WTC11 (cell line): ENCODE data around the gene CEP57. TPM values are rescaled to one million over a fixed set of nuclear protein-coding genes. Genes with fewer than 3 reads are reported as not detected.

Experiments used
- ATAC-seq: fragments of 200-7000 bp; cut with Tn5 transposase; 2 replicates; pipeline ENCODE4 v1.10.0; 2021; ENCODE audit warnings: mild to moderate bottlenecking, moderate library complexity
- CTCF ChIA-PET: fragments of 300-600 bp; sonication (Branson Sonifier 250); formaldehyde crosslinking; loops from one replicate; lab custom pipeline; 2021; ENCODE audit warnings: antibody characterized with exemption; lab: Charles Lee
- POLR2A ChIA-PET: fragments of 350-600 bp; sonication (Branson Sonifier 250); formaldehyde crosslinking; loops from one replicate; lab custom pipeline; 2021; ENCODE audit warnings: antibody characterized with exemption; lab: Charles Lee
- DNase-seq: peaks from one replicate; pipeline ENCODE4 v3.0.0; 2021; ENCODE audit warnings: low spot score
- H3K27ac Mint-ChIP-seq: 2 replicates; pipeline ENCODE4 v1.8.0; 2021; ENCODE audit warnings: mixed read lengths
- H3K27me3 Mint-ChIP-seq: 2 replicates; pipeline ENCODE4 v1.8.0; 2021; ENCODE audit warnings: low read depth, mild to moderate bottlenecking, moderate library complexity, mixed read lengths
- H3K36me3 Mint-ChIP-seq: 2 replicates; pipeline ENCODE4 v1.8.0; 2021; ENCODE audit warnings: mixed read lengths
- H3K4me1 Mint-ChIP-seq: 2 replicates; pipeline ENCODE4 v1.8.0; 2022; ENCODE audit warnings: mixed read lengths
- H3K4me3 Mint-ChIP-seq: 2 replicates; pipeline ENCODE4 v1.8.0; 2021; ENCODE audit warnings: mild to moderate bottlenecking, moderate library complexity, mixed read lengths
- H3K9me3 Mint-ChIP-seq: 2 replicates; pipeline ENCODE4 v1.8.0; 2021; ENCODE audit warnings: mixed read lengths
- FOXP1 ChIP-seq: sonication (generic); formaldehyde crosslinking; IDR thresholded peaks from 2 replicates; pipeline ENCODE4 v1.8.0; 2022; ENCODE audit warnings: missing genetic modification reagents, mild to moderate bottlenecking, moderate library complexity, borderline replicate concordance
- MLX ChIP-seq: sonication (generic); formaldehyde crosslinking; IDR thresholded peaks from 2 replicates; pipeline ENCODE4 v1.8.1; 2023; ENCODE audit warnings: mild to moderate bottlenecking, missing genetic modification reagents, moderate library complexity
- SMAD3 ChIP-seq: sonication (generic); formaldehyde crosslinking; IDR thresholded peaks from 2 replicates; pipeline ENCODE4 v1.8.0; 2022; ENCODE audit warnings: missing genetic modification reagents, mild to moderate bottlenecking, borderline replicate concordance
- ZBTB21 ChIP-seq: sonication (generic); formaldehyde crosslinking; IDR thresholded peaks from 2 replicates; pipeline ENCODE4 v1.8.1; 2023; ENCODE audit warnings: mild to moderate bottlenecking, missing genetic modification reagents, borderline replicate concordance
- ZBTB43 ChIP-seq: sonication (generic); formaldehyde crosslinking; IDR thresholded peaks from 2 replicates; pipeline ENCODE4 v1.8.1; 2023; ENCODE audit warnings: mild to moderate bottlenecking, missing genetic modification reagents
- ZNF532 ChIP-seq: fragments of 250-450 bp; sonication (Bioruptor Pico); IDR thresholded peaks from 2 replicates; pipeline ENCODE4 v1.9.0; 2021; ENCODE audit warnings: mild to moderate bottlenecking, borderline replicate concordance
- total RNA-seq: library from RNA; stranded (reverse); gene quantifications from 3 replicates; pipeline ENCODE4 v1.2.3, GENCODE V29; 2021
- TF ChIP-seq, protein P1 (sequence below): sonication (generic); formaldehyde crosslinking; IDR thresholded peaks from 2 replicates; pipeline ENCODE4 v1.8.1; 2023; ENCODE audit warnings: mild to moderate bottlenecking, missing genetic modification reagents, borderline replicate concordance
- TF ChIP-seq, protein P2 (sequence below): fragments of 250-450 bp; sonication (Bioruptor Pico); conservative IDR thresholded peaks from 2 replicates; pipeline ENCODE4 v1.9.0; 2021; ENCODE audit warnings: mild to moderate bottlenecking

Gene CEP57
- total RNA-seq, 1 experiment from 2014 or later: 70.7 TPM

- TF ChIP-seq ZBTB43 (CRISPR knock-in tag): no peak
- TF ChIP-seq, all 79 proteins: peak for 0
These were observed 31.3 kb downstream of the CEP57 start (continued) for GRCh38 chr11:95821640-95822039.

DNA sequence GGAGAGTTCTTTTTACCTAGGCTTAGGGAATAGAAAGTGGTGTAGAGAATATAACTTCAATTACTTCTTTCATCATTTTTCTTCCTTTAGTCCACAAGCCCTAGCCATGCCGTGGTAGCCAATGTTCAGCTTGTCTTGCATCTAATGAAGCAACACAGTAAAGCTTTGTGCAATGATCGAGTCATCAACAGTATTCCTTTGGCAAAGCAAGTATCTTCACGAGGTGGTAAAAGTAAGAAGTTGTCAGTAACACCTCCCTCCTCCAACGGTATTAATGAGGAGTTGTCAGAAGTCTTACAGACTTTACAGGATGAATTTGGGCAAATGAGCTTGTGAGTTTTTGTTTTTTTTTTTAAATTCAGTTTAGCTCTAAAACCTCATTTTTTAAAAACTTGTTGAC lies 37.4 kb downstream of the CEP57 start:
- peaks cover 41% of the 10 kb centered on the region for H3K36me3 Mint-ChIP-seq
- no peaks in the 10 kb centered on the region for H3K9me3 Mint-ChIP-seq
- CTCF ChIA-PET: interaction anchor here (1.7 kb wide), 1 partner anchor 8 kb away, joined by 4 read pairs; no protein-coding TSS in a partner anchor
- no peaks in the 10 kb centered on the region for H3K27me3 Mint-ChIP-seq
- TF ChIP-seq FOXP1 (CRISPR knock-in tag): no peak
- TF ChIP-seq, protein P1, sequence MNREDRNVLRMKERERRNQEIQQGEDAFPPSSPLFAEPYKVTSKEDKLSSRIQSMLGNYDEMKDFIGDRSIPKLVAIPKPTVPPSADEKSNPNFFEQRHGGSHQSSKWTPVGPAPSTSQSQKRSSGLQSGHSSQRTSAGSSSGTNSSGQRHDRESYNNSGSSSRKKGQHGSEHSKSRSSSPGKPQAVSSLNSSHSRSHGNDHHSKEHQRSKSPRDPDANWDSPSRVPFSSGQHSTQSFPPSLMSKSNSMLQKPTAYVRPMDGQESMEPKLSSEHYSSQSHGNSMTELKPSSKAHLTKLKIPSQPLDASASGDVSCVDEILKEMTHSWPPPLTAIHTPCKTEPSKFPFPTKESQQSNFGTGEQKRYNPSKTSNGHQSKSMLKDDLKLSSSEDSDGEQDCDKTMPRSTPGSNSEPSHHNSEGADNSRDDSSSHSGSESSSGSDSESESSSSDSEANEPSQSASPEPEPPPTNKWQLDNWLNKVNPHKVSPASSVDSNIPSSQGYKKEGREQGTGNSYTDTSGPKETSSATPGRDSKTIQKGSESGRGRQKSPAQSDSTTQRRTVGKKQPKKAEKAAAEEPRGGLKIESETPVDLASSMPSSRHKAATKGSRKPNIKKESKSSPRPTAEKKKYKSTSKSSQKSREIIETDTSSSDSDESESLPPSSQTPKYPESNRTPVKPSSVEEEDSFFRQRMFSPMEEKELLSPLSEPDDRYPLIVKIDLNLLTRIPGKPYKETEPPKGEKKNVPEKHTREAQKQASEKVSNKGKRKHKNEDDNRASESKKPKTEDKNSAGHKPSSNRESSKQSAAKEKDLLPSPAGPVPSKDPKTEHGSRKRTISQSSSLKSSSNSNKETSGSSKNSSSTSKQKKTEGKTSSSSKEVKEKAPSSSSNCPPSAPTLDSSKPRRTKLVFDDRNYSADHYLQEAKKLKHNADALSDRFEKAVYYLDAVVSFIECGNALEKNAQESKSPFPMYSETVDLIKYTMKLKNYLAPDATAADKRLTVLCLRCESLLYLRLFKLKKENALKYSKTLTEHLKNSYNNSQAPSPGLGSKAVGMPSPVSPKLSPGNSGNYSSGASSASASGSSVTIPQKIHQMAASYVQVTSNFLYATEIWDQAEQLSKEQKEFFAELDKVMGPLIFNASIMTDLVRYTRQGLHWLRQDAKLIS (CRISPR knock-in tag): no peak
- TF ChIP-seq, all 79 proteins: peak for 0
- no peak overlapping the region for H3K4me3 Mint-ChIP-seq
- H3K4me1 Mint-ChIP-seq: no peaks in the 10 kb centered on the region
- POLR2A ChIA-PET: no interaction called here
- ATAC-seq (no peak), DNase-seq (no peak)
- no peak overlapping the region for H3K27ac Mint-ChIP-seq

DNA sequence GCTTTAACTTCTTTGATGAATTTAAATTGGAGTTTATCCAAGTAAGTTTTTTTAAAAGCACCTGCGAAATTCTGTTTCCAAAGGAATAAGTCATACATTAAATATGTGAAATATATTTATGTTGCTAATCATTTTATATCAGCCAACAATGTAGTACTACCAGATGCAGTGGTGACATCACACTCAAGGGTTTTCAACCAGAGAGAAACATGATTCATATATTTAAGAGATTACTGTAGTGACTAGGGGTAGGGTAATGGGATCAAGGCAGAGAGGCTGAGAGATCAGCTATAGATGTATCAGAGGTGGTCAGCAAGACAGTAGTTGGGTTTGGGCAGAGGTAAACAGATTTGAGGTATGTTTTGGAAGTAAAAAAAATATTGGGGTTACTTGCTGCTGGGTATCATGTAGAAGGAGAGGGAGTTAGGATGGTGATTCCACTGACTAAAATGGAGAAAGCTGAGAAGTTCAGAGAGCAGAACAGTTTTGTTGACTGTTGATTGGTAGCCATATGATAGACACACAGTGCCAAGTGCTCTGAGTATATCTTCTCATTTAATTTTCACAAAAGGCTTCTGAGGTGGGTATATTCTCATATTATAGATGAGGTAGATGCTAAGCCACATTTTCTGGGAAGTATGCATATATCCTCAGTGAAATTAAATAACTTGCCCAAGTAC lies 39.4 kb downstream of the CEP57 start:
- POLR2A ChIA-PET: no interaction called here
- H3K36me3 Mint-ChIP-seq: peaks cover 49% of the 10 kb centered on the region

More for the DNA sequence above, 39.4 kb downstream of the CEP57 start:
- TF ChIP-seq ZNF532 (CRISPR knock-in tag) (no peak), ZBTB21 (CRISPR knock-in tag) (no peak), SMAD3 (CRISPR knock-in tag) (no peak), MLX (CRISPR knock-in tag) (no peak)
- TF ChIP-seq, protein P2, sequence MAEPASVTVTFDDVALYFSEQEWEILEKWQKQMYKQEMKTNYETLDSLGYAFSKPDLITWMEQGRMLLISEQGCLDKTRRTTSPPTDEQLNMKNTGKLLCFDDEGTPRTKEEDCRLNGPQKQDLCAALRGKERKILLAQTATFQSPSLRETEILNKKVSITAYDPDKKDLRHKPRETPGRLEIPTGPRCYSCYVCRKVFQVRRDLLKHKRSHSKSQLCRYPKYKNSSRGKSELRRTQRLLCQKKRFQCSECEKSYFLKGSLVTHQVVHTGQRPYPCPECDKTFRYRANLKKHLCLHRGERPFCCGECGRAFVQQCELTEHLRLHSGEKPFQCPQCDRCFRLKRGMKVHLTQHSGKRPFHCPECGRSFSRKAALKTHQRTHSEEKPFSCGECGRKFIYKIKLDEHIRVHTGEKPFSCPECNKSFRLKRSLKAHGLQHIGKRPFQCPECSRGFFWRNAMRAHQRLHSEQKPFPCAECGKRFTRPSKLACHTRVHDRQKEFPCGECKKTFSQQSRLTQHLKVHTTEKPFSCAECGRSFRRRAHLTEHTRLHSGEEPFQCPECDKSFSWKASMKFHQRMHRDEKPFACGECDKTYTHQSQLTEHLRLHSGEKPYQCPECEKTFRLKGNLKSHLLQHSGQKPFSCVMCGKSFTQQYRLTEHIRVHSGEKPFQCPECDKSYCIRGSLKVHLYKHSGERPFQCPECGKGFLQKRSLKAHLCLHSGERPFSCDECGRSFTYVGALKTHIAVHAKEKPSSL (CRISPR knock-in tag): no peak
- H3K9me3 Mint-ChIP-seq: no peaks in the 10 kb centered on the region
- DNase-seq (no peak), ATAC-seq (no peak)
- H3K4me1 Mint-ChIP-seq: no peaks in the 10 kb centered on the region
- CTCF ChIA-PET: no interaction called here
- H3K27ac Mint-ChIP-seq: no peak overlapping the region
- no peaks in the 10 kb centered on the region for H3K27me3 Mint-ChIP-seq
- H3K4me3 Mint-ChIP-seq: no peak overlapping the region
